ENCODE results near the gene MCCC2.
A peak's percentile ranks its signal among the peaks of the same experiment; 100 is the strongest.
"Not testable (repeated sequence)": the region's sequence is repeated elsewhere in the genome, so short reads cannot be mapped to it uniquely, and the experiment has no call there.

Gene MCCC2

GRCh38 chr5:71600783-71601182 is 13.6 kb downstream of the MCCC2 start:
- no peak for DNase-seq

- DNase-seq, result peak; percentile 8
Measured at GRCh38 chr5:71601222-71602026, 14.3 kb downstream of the MCCC2 start.

GRCh38 chr5:71609916-71610315 is 22.8 kb downstream of the MCCC2 start:
- not testable (repeated sequence) for DNase-seq

- DNase-seq, result no peak
Measured at GRCh38 chr5:71615809-71616208, 28.7 kb downstream of the MCCC2 start.

GRCh38 chr5:71620630-71621029 is 33.5 kb downstream of the MCCC2 start:
- DNase-seq, result no peak

GRCh38 chr5:71621268-71621667 is 34.1 kb downstream of the MCCC2 start:
- DNase-seq, result no peak

GRCh38 chr5:71621741-71622140 is 34.6 kb downstream of the MCCC2 start:
- DNase-seq, result no peak

- DNase-seq, result no peak
Measured at GRCh38 chr5:71623221-71623794, 36.2 kb downstream of the MCCC2 start.

- DNase-seq, result no peak
Measured at GRCh38 chr5:71629950-71630349, 42.8 kb downstream of the MCCC2 start.

- DNase-seq, result no peak
Measured at GRCh38 chr5:71631070-71631469, 43.9 kb downstream of the MCCC2 start.

GRCh38 chr5:71632168-71632567 is 45.0 kb downstream of the MCCC2 start:
- no peak for DNase-seq

- DNase-seq, result no peak
Measured at GRCh38 chr5:71633255-71634155, 46.4 kb downstream of the MCCC2 start.

GRCh38 chr5:71637133-71637532 is 50.0 kb downstream of the MCCC2 start:
- DNase-seq, result no peak

GRCh38 chr5:71640408-71640807 is 53.3 kb downstream of the MCCC2 start:
- no peak for DNase-seq

GRCh38 chr5:71645030-71645429 is 57.9 kb downstream of the MCCC2 start:
- DNase-seq, result no peak

- DNase-seq, result not testable (repeated sequence)
Measured at GRCh38 chr5:71650940-71651339, 63.8 kb downstream of the MCCC2 start.

- DNase-seq, result no peak
Measured at GRCh38 chr5:71651579-71651978, 64.4 kb downstream of the MCCC2 start.

GRCh38 chr5:71652349-71652748 is 65.2 kb downstream of the MCCC2 start:
- DNase-seq, result peak; percentile 22

- peak; percentile 78 for DNase-seq
Measured at GRCh38 chr5:71652803-71653543, 65.8 kb downstream of the MCCC2 start.

- DNase-seq, result peak; percentile 49
Measured at GRCh38 chr5:71658916-71659662, 71.9 kb downstream of the MCCC2 start.

- no peak for DNase-seq
Measured at GRCh38 chr5:71662381-71662780, 75.2 kb downstream of the MCCC2 start.

All from NCI-H1694 treated with DMSO at 0.1 percent for 48 hours (cell line).